ENCODE results near the gene NUP85.

DNA sequence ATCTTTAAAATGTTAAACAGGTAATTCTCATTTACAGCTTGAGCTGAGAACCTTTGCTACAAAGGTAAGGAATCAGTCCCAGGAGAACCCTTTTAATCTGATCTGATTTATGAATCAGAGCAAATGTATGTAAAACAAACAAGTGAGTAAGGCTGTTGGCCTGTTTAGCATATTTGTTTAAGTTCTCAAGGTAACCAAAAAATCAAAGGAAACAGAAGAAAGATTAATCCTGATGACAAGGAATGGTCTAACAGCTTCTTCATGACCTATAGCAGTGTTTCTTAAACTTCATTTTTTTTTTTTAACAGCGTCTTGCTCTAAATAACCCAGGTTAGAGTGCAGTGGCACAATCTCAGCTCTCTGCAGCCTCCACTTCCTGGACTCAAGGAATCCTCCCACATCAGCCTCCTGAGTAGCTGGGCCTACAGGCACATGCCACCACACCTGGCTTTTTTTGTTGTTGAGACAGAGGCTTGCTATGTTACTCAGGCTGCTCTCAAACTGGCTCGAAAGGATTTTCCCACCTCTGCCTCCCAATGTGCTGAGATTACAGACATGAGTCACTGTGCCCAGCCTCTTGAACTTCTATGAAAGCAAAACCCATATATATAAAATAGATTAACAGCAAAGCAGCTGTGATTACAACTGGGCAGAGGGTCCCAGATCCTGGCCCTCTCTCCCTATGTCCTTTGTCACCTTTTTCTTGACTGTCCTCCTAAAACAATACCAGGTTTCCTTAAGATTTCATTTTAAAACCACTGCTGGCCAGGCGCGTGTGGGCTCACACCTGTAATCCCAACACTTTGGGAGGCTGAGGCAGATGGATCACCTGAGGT is 46.1 kb upstream of the NUP85 start:
- TF ChIP-seq, protein P1, sequence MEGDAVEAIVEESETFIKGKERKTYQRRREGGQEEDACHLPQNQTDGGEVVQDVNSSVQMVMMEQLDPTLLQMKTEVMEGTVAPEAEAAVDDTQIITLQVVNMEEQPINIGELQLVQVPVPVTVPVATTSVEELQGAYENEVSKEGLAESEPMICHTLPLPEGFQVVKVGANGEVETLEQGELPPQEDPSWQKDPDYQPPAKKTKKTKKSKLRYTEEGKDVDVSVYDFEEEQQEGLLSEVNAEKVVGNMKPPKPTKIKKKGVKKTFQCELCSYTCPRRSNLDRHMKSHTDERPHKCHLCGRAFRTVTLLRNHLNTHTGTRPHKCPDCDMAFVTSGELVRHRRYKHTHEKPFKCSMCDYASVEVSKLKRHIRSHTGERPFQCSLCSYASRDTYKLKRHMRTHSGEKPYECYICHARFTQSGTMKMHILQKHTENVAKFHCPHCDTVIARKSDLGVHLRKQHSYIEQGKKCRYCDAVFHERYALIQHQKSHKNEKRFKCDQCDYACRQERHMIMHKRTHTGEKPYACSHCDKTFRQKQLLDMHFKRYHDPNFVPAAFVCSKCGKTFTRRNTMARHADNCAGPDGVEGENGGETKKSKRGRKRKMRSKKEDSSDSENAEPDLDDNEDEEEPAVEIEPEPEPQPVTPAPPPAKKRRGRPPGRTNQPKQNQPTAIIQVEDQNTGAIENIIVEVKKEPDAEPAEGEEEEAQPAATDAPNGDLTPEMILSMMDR (IDR thresholded peaks at IDR 0.05) = no peak
- TF ChIP-seq POLR2A (IDR thresholded peaks at IDR 0.05) = no peak
